Trophoblast cell (in vitro differentiated cells and primary cell): ENCODE measurements around the gene OTUD3.

Source experiments
- DNase-seq, 2 donors: peaks; one replicate each; pipeline ENCODE4 v3.0.0-alpha.2; 2016
- H2AFZ ChIP-seq: 2 replicates; pipeline ENCODE4 v1.6.1; 2013; ENCODE audit warnings: low read length, moderate library complexity, mild to moderate bottlenecking; ENCODE audit not compliant: insufficient read depth, poor library complexity
- H2AK5ac ChIP-seq: 2 replicates; pipeline ENCODE4 v1.6.1; 2013; ENCODE audit warnings: mild to moderate bottlenecking, low read length
- H2BK120ac ChIP-seq: 2 replicates; pipeline ENCODE4 v1.6.1; 2013; ENCODE audit warnings: low read length, mild to moderate bottlenecking, moderate library complexity; ENCODE audit not compliant: insufficient read depth, poor library complexity
- H2BK12ac ChIP-seq: 2 replicates; pipeline ENCODE4 v1.6.1; 2013; ENCODE audit warnings: mild to moderate bottlenecking, low read length, moderate library complexity
- H2BK5ac ChIP-seq: 2 replicates; pipeline ENCODE4 v1.6.1; 2013; ENCODE audit warnings: low read length, low read depth, moderate library complexity, mild to moderate bottlenecking; ENCODE audit not compliant: poor library complexity
- H3K14ac ChIP-seq: 2 replicates; pipeline ENCODE4 v1.6.1; 2013; ENCODE audit warnings: mild to moderate bottlenecking, low read length
- H3K18ac ChIP-seq: 2 replicates; pipeline ENCODE4 v1.6.1; 2013; ENCODE audit warnings: mild to moderate bottlenecking, low read length
- H3K23ac ChIP-seq: 2 replicates; pipeline ENCODE4 v1.6.1; 2013; ENCODE audit warnings: low read length
- H3K27ac ChIP-seq: 2 replicates; pipeline ENCODE4 v1.5.1; 2013; ENCODE audit warnings: low read depth, mild to moderate bottlenecking, inconsistent platforms, low read length, moderate library complexity
- H3K27me3 ChIP-seq: 2 replicates; pipeline ENCODE4 v1.6.1; 2013; ENCODE audit warnings: inconsistent platforms, mild to moderate bottlenecking, low read length, moderate library complexity; ENCODE audit not compliant: insufficient read depth
- H3K36me3 ChIP-seq, 2 experiments: 1 replicate in 1 of 2; 2 replicates in 1 of 2; pipeline ENCODE4 v1.6.1; 2013; ENCODE audit warnings: low read length in 2 of 2, mild to moderate bottlenecking in 2 of 2, moderate library complexity in 1 of 2; ENCODE audit not compliant: insufficient read depth in 2 of 2, control insufficient read depth in 1 of 2
- H3K4ac ChIP-seq: 2 replicates; pipeline ENCODE4 v1.6.1; 2013; ENCODE audit warnings: low read depth, mild to moderate bottlenecking, low read length, moderate library complexity
- H3K4me1 ChIP-seq, 2 experiments: 1 replicate in 1 of 2; 2 replicates in 1 of 2; pipeline ENCODE4 v1.6.1; 2013; ENCODE audit warnings: low read length in 2 of 2, mild to moderate bottlenecking in 2 of 2, moderate library complexity in 1 of 2; ENCODE audit not compliant: insufficient read depth in 2 of 2, control insufficient read depth in 1 of 2
- H3K4me2 ChIP-seq: 2 replicates; pipeline ENCODE4 v1.6.1; 2013; ENCODE audit warnings: inconsistent platforms, mild to moderate bottlenecking, low read length, moderate library complexity
- H3K4me3 ChIP-seq: 2 replicates; pipeline ENCODE4 v1.5.1; 2013; ENCODE audit warnings: mild to moderate bottlenecking, low read depth, low read length, inconsistent platforms
- H3K79me1 ChIP-seq: one replicate; pipeline ENCODE4 v1.6.1; 2013; ENCODE audit warnings: low read length
- H3K79me2 ChIP-seq: 2 replicates; pipeline ENCODE4 v1.6.1; 2013; ENCODE audit warnings: low read length, mild to moderate bottlenecking; ENCODE audit not compliant: control insufficient read depth, insufficient read depth, poor library complexity
- H3K9ac ChIP-seq: 2 replicates; pipeline ENCODE4 v1.6.1; 2013; ENCODE audit warnings: mild to moderate bottlenecking, low read length
- H3K9me3 ChIP-seq: 2 replicates; pipeline ENCODE4 v1.6.1; 2013; ENCODE audit warnings: low read depth, mild to moderate bottlenecking, control low read depth, inconsistent platforms, low read length; ENCODE audit not compliant: insufficient read depth
- H4K12ac ChIP-seq: 2 replicates; pipeline ENCODE4 v1.6.1; 2013; ENCODE audit warnings: low read depth, mild to moderate bottlenecking, low read length, moderate library complexity
- H4K8ac ChIP-seq: 2 replicates; pipeline ENCODE4 v1.6.1; 2013; ENCODE audit warnings: low read depth, mild to moderate bottlenecking, low read length, moderate library complexity
- H4K91ac ChIP-seq: one replicate; pipeline ENCODE4 v1.6.1; 2013; ENCODE audit warnings: low read depth, mild to moderate bottlenecking, low read length, moderate library complexity
- WGBS: extraction: QIAGEN DNeasy Blood & Tissue Kit; methylation state at CpG from one replicate; pipeline ENCODE4 v1.1.7; 2013; ENCODE audit warnings: missing lambda C conversion rate; ENCODE audit not compliant: insufficient read length, insufficient coverage; ENCODE audit errors: extremely low coverage; 5-methylcytosine and 5-hydroxymethylcytosine counted together

OTUD3 gene

DNA sequence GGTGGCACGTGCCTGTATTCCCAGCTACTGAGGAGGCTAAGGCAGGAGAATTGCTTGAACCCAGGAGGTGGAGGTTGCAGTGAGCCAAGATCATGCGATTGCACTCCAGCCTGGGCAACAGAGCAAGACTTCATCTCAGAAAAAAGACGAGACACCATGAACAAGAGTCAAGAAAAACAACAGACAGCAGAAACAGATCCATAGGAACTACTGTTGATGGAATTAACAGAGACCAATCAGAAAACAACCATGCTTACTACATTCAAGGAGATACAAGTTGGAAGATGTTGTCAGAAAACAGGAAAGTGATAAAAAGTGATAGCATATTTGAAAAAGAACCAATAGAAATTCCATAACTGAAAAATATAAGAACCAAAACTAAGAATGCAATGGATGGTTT lies 19.3 kb upstream of the OTUD3 start:
- no peak overlapping the region for H3K4me3 ChIP-seq
- no peak overlapping the region for H3K14ac ChIP-seq
- H3K27ac ChIP-seq, result no peak overlapping the region
- H2AK5ac ChIP-seq, result no peak overlapping the region
- H3K9ac ChIP-seq, result no peak overlapping the region
- DNase-seq, result no peak
- H3K9me3 ChIP-seq, result no peaks in the 10 kb centered on the region
- no peak overlapping the region for H4K91ac ChIP-seq
- no peaks in the 10 kb centered on the region for H3K79me1 ChIP-seq
- H3K79me2 ChIP-seq, result no peaks in the 10 kb centered on the region
- H4K12ac ChIP-seq, result no peak overlapping the region
- no peaks in the 10 kb centered on the region for H3K27me3 ChIP-seq
- H4K8ac ChIP-seq, result no peak overlapping the region
- no peak overlapping the region for H2BK12ac ChIP-seq
- no peak overlapping the region for H3K23ac ChIP-seq
- no CpG with 5 or more reads among the region's 3 CpGs for WGBS
- H2BK120ac ChIP-seq, result no peak overlapping the region
- H3K4ac ChIP-seq, result no peak overlapping the region
- no peaks in the 10 kb centered on the region for H3K36me3 ChIP-seq
- no peak overlapping the region for H3K18ac ChIP-seq
- no peak overlapping the region for H2AFZ ChIP-seq
- no peak overlapping the region for H2BK5ac ChIP-seq
- no peak overlapping the region for H3K4me2 ChIP-seq
- no peaks in the 10 kb centered on the region for H3K4me1 ChIP-seq

- H2BK5ac ChIP-seq, result no peak overlapping the region
Measured at GRCh38 chr1:19864570-19865160, 17.5 kb upstream of the OTUD3 start.

DNA sequence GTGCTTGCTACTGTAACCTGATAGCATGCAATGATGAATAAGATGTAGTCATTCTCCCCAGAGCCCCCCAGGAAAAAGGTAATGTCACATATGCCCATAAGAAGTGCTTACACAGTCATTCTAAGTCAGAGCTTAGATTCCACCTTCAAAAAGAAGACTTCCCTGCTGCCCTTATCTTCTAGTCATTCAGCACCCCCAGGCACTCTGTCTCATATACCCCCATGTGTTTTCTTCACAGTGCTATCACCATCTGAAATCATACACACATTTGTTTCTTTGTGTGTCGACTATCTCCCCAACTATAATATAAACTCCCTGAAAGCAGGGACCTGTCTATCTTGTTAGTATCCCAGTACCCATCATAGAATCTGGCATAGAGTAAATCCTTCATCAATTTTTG lies 16.2 kb upstream of the OTUD3 start:
- H3K4ac ChIP-seq, result no peak overlapping the region
- H3K18ac ChIP-seq, result no peak overlapping the region
- no peaks in the 10 kb centered on the region for H3K79me2 ChIP-seq
- no peak overlapping the region for H2AK5ac ChIP-seq
- no peak overlapping the region for H4K91ac ChIP-seq
- no CpG with 5 or more reads among the region's 1 CpG for WGBS
- H2BK12ac ChIP-seq, result no peak overlapping the region
- no peak overlapping the region for H2BK5ac ChIP-seq
- no peaks in the 10 kb centered on the region for H3K27me3 ChIP-seq
- H3K36me3 ChIP-seq, result no peaks in the 10 kb centered on the region
- H3K23ac ChIP-seq, result no peak overlapping the region
- peak overlapping the region; percentile 33 for H3K27ac ChIP-seq
- no peak overlapping the region for H3K14ac ChIP-seq
- no peak overlapping the region for H2BK120ac ChIP-seq
- H3K9ac ChIP-seq, result no peak overlapping the region
- no peak overlapping the region for H4K12ac ChIP-seq
- no peak overlapping the region for H3K4me3 ChIP-seq
- DNase-seq, result peak; percentile 68 to 74
- no peak overlapping the region for H2AFZ ChIP-seq
- peaks cover 4% of the 10 kb centered on the region for H3K79me1 ChIP-seq
- no peaks in the 10 kb centered on the region for H3K9me3 ChIP-seq
- H4K8ac ChIP-seq, result no peak overlapping the region
- no peak overlapping the region for H3K4me2 ChIP-seq
- peaks cover 0 to 3% of the 10 kb centered on the region in 2 experiments for H3K4me1 ChIP-seq

More at GRCh38 chr1:19864570-19865160, 17.5 kb upstream of the OTUD3 start:
- Histone ChIP-seq H3K18ac (no peak overlapping the region), H3K27ac (no peak overlapping the region), H3K4me3 (no peak overlapping the region), H2BK12ac (no peak overlapping the region), H3K23ac (no peak overlapping the region), H4K8ac (no peak overlapping the region), H3K14ac (no peak overlapping the region), H2AFZ (no peak overlapping the region), H2AK5ac (no peak overlapping the region), H4K12ac (no peak overlapping the region), H3K9me3 (no peaks in the 10 kb centered on the region), H3K4ac (no peak overlapping the region), H3K36me3 (no peaks in the 10 kb centered on the region), H3K9ac (no peak overlapping the region), H3K79me2 (no peaks in the 10 kb centered on the region), H2BK120ac (no peak overlapping the region), H3K27me3 (no peaks in the 10 kb centered on the region), H3K4me2 (no peak overlapping the region), H4K91ac (no peak overlapping the region), H3K79me1 (peaks cover 2% of the 10 kb centered on the region), H3K4me1 (no peaks in the 10 kb centered on the region)
- no peak for DNase-seq
- WGBS, result no CpG with 5 or more reads among the region's 1 CpG

DNA sequence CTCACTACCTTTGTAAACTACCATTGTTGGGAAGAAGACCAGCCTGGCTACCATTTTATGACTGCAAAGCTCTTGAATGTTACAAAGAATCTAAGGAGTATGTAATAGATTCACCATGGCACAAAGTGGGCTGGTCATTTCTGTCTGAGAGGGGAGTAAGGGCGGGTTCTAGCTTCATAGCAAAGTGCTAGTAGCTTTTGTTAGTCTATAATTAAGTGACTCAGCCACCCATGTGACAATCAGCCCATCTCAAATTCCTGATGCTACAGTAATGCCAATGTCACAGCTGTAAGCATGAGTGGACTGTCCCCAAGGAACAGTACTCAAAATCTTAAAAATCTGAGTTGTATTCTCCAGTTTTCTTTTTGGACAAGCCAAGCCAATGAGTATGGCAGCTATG lies 15.4 kb upstream of the OTUD3 start:
- no peak overlapping the region for H4K12ac ChIP-seq
- peak overlapping the region; percentile 33 for H3K27ac ChIP-seq
- no peak overlapping the region for H2BK12ac ChIP-seq
- H3K79me1 ChIP-seq, result peaks cover 4% of the 10 kb centered on the region
- H3K4me1 ChIP-seq, result peaks cover 0 to 3% of the 10 kb centered on the region in 2 experiments
- no peaks in the 10 kb centered on the region for H3K27me3 ChIP-seq
- DNase-seq, result peak; percentile 65 to 88
- no peak overlapping the region for H3K4me3 ChIP-seq
- no peak overlapping the region for H3K18ac ChIP-seq
- H2BK120ac ChIP-seq, result no peak overlapping the region
- no peak overlapping the region for H2AFZ ChIP-seq
- H3K4me2 ChIP-seq, result no peak overlapping the region
- H3K36me3 ChIP-seq, result no peaks in the 10 kb centered on the region
- no peak overlapping the region for H3K4ac ChIP-seq
- H3K23ac ChIP-seq, result no peak overlapping the region
- no peak overlapping the region for H4K8ac ChIP-seq
- H3K9me3 ChIP-seq, result no peaks in the 10 kb centered on the region
- H2BK5ac ChIP-seq, result no peak overlapping the region
- WGBS, result no CpG with 5 or more reads among the region's 1 CpG
- H4K91ac ChIP-seq, result no peak overlapping the region
- H3K9ac ChIP-seq, result no peak overlapping the region
- no peak overlapping the region for H3K14ac ChIP-seq
- no peaks in the 10 kb centered on the region for H3K79me2 ChIP-seq
- no peak overlapping the region for H2AK5ac ChIP-seq
